GM18505 (cell line): ENCODE measurements around the gene NELFB.

ENCODE experiments used
- ATAC-seq: cut with Tn5 transposase; IDR thresholded peaks from one replicate; pipeline ENCODE4 v1.9.1; 2021; ENCODE audit not compliant: unreplicated experiment
- POLR2A ChIP-seq: IDR thresholded peaks from 4 replicates; pipeline ENCODE4 v1.6.1; 2011; ENCODE audit warnings: borderline replicate concordance; ENCODE audit not compliant: insufficient read depth, insufficient read length; ENCODE audit errors: extremely low read depth

Gene NELFB

GRCh38 chr9:137303893-137304382 is 48.8 kb downstream of the NELFB start:
- ATAC-seq = no peak

GRCh38 chr9:137304383-137305059 is 49.4 kb downstream of the NELFB start:
- no peak for TF ChIP-seq POLR2A
- no peak for ATAC-seq

More at GRCh38 chr9:137303893-137304382, 48.8 kb downstream of the NELFB start:
- no peak for TF ChIP-seq POLR2A

- no peak for TF ChIP-seq POLR2A
- ATAC-seq = no peak
Measured at GRCh38 chr9:137305060-137305797, 50.1 kb downstream of the NELFB start.

- TF ChIP-seq POLR2A = no peak
- ATAC-seq = no peak
Measured at GRCh38 chr9:137305798-137306065, 50.6 kb downstream of the NELFB start.

- ATAC-seq = no peak
Measured at GRCh38 chr9:137306066-137306849, 51.1 kb downstream of the NELFB start.

GRCh38 chr9:137306850-137307254 is 51.7 kb downstream of the NELFB start:
- ATAC-seq = no peak
- no peak for TF ChIP-seq POLR2A

More at GRCh38 chr9:137306066-137306849, 51.1 kb downstream of the NELFB start:
- no peak for TF ChIP-seq POLR2A

GRCh38 chr9:137307255-137308056 is 52.3 kb downstream of the NELFB start:
- ATAC-seq = no peak
- no peak for TF ChIP-seq POLR2A

GRCh38 chr9:137308057-137308619 is 53.0 kb downstream of the NELFB start:
- no peak for ATAC-seq
- TF ChIP-seq POLR2A = no peak

- no peak for TF ChIP-seq POLR2A
- no peak for ATAC-seq
Measured at GRCh38 chr9:137309368-137310188, 54.5 kb downstream of the NELFB start.

- TF ChIP-seq POLR2A = no peak
- ATAC-seq = no peak
Measured at GRCh38 chr9:137310189-137311052, 55.3 kb downstream of the NELFB start.
